ENCODE measurements around the gene CFAP107.

CFAP107 gene

GRCh38 chr1:12764016-12764415 is 18.0 kb downstream of the CFAP107 start:
- Histone ChIP-seq H3K27ac (ENCODE audit: low read depth, low read length) (no peak overlapping the region), H3K27me3 (ENCODE audit: control insufficient read depth, insufficient read depth, low read length) (no peaks in the 10 kb centered on the region), H3K4me3 (ENCODE audit: low read depth, low read length) (no peak overlapping the region), H3K9me3 (ENCODE audit: control insufficient read depth, insufficient read depth, low read length) (no peaks in the 10 kb centered on the region), H3K36me3 (ENCODE audit: control insufficient read depth, insufficient read depth, low read length) (no peaks in the 10 kb centered on the region), H3K4me1 (ENCODE audit: control insufficient read depth, insufficient read depth, low read length) (no peaks in the 10 kb centered on the region), H3K9ac (ENCODE audit: low read depth, low read length) (no peak overlapping the region)

GRCh38 chr1:12769031-12769430 is 23.0 kb downstream of the CFAP107 start:
- no peaks in the 10 kb centered on the region for H3K4me1 ChIP-seq (ENCODE audit: control insufficient read depth, insufficient read depth, low read length)
- H3K27me3 ChIP-seq (ENCODE audit: control insufficient read depth, insufficient read depth, low read length) = no peaks in the 10 kb centered on the region
- H3K36me3 ChIP-seq (ENCODE audit: control insufficient read depth, insufficient read depth, low read length) = no peaks in the 10 kb centered on the region
- H3K9ac ChIP-seq (ENCODE audit: low read depth, low read length) = no peak overlapping the region
- H3K4me3 ChIP-seq (ENCODE audit: low read depth, low read length) = no peak overlapping the region
- no peak overlapping the region for H3K27ac ChIP-seq (ENCODE audit: low read depth, low read length)
- H3K9me3 ChIP-seq (ENCODE audit: control insufficient read depth, insufficient read depth, low read length) = no peaks in the 10 kb centered on the region

GRCh38 chr1:12769976-12770505 is 24.0 kb downstream of the CFAP107 start:
- no peaks in the 10 kb centered on the region for H3K27me3 ChIP-seq (ENCODE audit: control insufficient read depth, insufficient read depth, low read length)
- H3K9ac ChIP-seq (ENCODE audit: low read depth, low read length) = no peak overlapping the region
- no peaks in the 10 kb centered on the region for H3K4me1 ChIP-seq (ENCODE audit: control insufficient read depth, insufficient read depth, low read length)
- no peak overlapping the region for H3K27ac ChIP-seq (ENCODE audit: low read depth, low read length)
- H3K4me3 ChIP-seq (ENCODE audit: low read depth, low read length) = no peak overlapping the region
- H3K9me3 ChIP-seq (ENCODE audit: control insufficient read depth, insufficient read depth, low read length) = no peaks in the 10 kb centered on the region
- no peaks in the 10 kb centered on the region for H3K36me3 ChIP-seq (ENCODE audit: control insufficient read depth, insufficient read depth, low read length)

GRCh38 chr1:12770620-12771019 is 24.6 kb downstream of the CFAP107 start:
- no peak overlapping the region for H3K27ac ChIP-seq (ENCODE audit: low read depth, low read length)
- H3K36me3 ChIP-seq (ENCODE audit: control insufficient read depth, insufficient read depth, low read length) = no peaks in the 10 kb centered on the region
- H3K9ac ChIP-seq (ENCODE audit: low read depth, low read length) = no peak overlapping the region
- no peaks in the 10 kb centered on the region for H3K4me1 ChIP-seq (ENCODE audit: control insufficient read depth, insufficient read depth, low read length)
- H3K9me3 ChIP-seq (ENCODE audit: control insufficient read depth, insufficient read depth, low read length) = no peaks in the 10 kb centered on the region
- H3K27me3 ChIP-seq (ENCODE audit: control insufficient read depth, insufficient read depth, low read length) = no peaks in the 10 kb centered on the region
- no peak overlapping the region for H3K4me3 ChIP-seq (ENCODE audit: low read depth, low read length)

GRCh38 chr1:12771186-12771585 is 25.2 kb downstream of the CFAP107 start:
- Histone ChIP-seq H3K36me3 (ENCODE audit: control insufficient read depth, insufficient read depth, low read length) (no peaks in the 10 kb centered on the region), H3K9me3 (ENCODE audit: control insufficient read depth, insufficient read depth, low read length) (no peaks in the 10 kb centered on the region), H3K4me3 (ENCODE audit: low read depth, low read length) (no peak overlapping the region), H3K27ac (ENCODE audit: low read depth, low read length) (no peak overlapping the region), H3K4me1 (ENCODE audit: control insufficient read depth, insufficient read depth, low read length) (no peaks in the 10 kb centered on the region), H3K27me3 (ENCODE audit: control insufficient read depth, insufficient read depth, low read length) (no peaks in the 10 kb centered on the region), H3K9ac (ENCODE audit: low read depth, low read length) (no peak overlapping the region)

- Histone ChIP-seq H3K4me1 (ENCODE audit: control insufficient read depth, insufficient read depth, low read length) (no peaks in the 10 kb centered on the region), H3K36me3 (ENCODE audit: control insufficient read depth, insufficient read depth, low read length) (no peaks in the 10 kb centered on the region), H3K9me3 (ENCODE audit: control insufficient read depth, insufficient read depth, low read length) (no peaks in the 10 kb centered on the region), H3K27me3 (ENCODE audit: control insufficient read depth, insufficient read depth, low read length) (no peaks in the 10 kb centered on the region), H3K9ac (ENCODE audit: low read depth, low read length) (no peak overlapping the region), H3K27ac (ENCODE audit: low read depth, low read length) (no peak overlapping the region), H3K4me3 (ENCODE audit: low read depth, low read length) (no peak overlapping the region)
Measured at GRCh38 chr1:12772520-12772919, 26.5 kb downstream of the CFAP107 start.

- Histone ChIP-seq H3K36me3 (ENCODE audit: control insufficient read depth, insufficient read depth, low read length) (no peaks in the 10 kb centered on the region), H3K27me3 (ENCODE audit: control insufficient read depth, insufficient read depth, low read length) (no peaks in the 10 kb centered on the region), H3K4me3 (ENCODE audit: low read depth, low read length) (no peak within 1 kb of the TSS), H3K9ac (ENCODE audit: low read depth, low read length) (no peak within 1 kb of the TSS), H3K4me1 (ENCODE audit: control insufficient read depth, insufficient read depth, low read length) (no peaks in the 10 kb centered on the region), H3K9me3 (ENCODE audit: control insufficient read depth, insufficient read depth, low read length) (no peaks in the 10 kb centered on the region), H3K27ac (ENCODE audit: low read depth, low read length) (no peak within 1 kb of the TSS)
Measured at GRCh38 chr1:12773438-12773837, 27.4 kb downstream of the CFAP107 start, which contains the start of gene PRAMEF12. Gene PRAMEF12 (plus strand): TSS chr1:12773738. CDS start chr1:12774868, 1,130 bp downstream.

- H3K9me3 ChIP-seq (ENCODE audit: control insufficient read depth, insufficient read depth, low read length) = no peaks in the 10 kb centered on the region
- H3K4me1 ChIP-seq (ENCODE audit: control insufficient read depth, insufficient read depth, low read length) = no peaks in the 10 kb centered on the region
- H3K27me3 ChIP-seq (ENCODE audit: control insufficient read depth, insufficient read depth, low read length) = no peaks in the 10 kb centered on the region
- no peak overlapping the region for H3K4me3 ChIP-seq (ENCODE audit: low read depth, low read length)
- no peaks in the 10 kb centered on the region for H3K36me3 ChIP-seq (ENCODE audit: control insufficient read depth, insufficient read depth, low read length)
- H3K9ac ChIP-seq (ENCODE audit: low read depth, low read length) = no peak overlapping the region
- no peak overlapping the region for H3K27ac ChIP-seq (ENCODE audit: low read depth, low read length)
Measured at GRCh38 chr1:12774801-12775345, 28.9 kb downstream of the CFAP107 start.

- H3K27me3 ChIP-seq (ENCODE audit: control insufficient read depth, insufficient read depth, low read length) = no peaks in the 10 kb centered on the region
- H3K9me3 ChIP-seq (ENCODE audit: control insufficient read depth, insufficient read depth, low read length) = no peaks in the 10 kb centered on the region
- H3K4me3 ChIP-seq (ENCODE audit: low read depth, low read length) = no peak overlapping the region
- H3K4me1 ChIP-seq (ENCODE audit: control insufficient read depth, insufficient read depth, low read length) = no peaks in the 10 kb centered on the region
- no peak overlapping the region for H3K27ac ChIP-seq (ENCODE audit: low read depth, low read length)
- no peak overlapping the region for H3K9ac ChIP-seq (ENCODE audit: low read depth, low read length)
- H3K36me3 ChIP-seq (ENCODE audit: control insufficient read depth, insufficient read depth, low read length) = no peaks in the 10 kb centered on the region
Measured at GRCh38 chr1:12775443-12775842, 29.4 kb downstream of the CFAP107 start.

GRCh38 chr1:12776801-12777557 is 31.0 kb downstream of the CFAP107 start:
- Histone ChIP-seq H3K4me3 (ENCODE audit: low read depth, low read length) (no peak overlapping the region), H3K36me3 (ENCODE audit: control insufficient read depth, insufficient read depth, low read length) (no peaks in the 10 kb centered on the region), H3K9me3 (ENCODE audit: control insufficient read depth, insufficient read depth, low read length) (no peaks in the 10 kb centered on the region), H3K4me1 (ENCODE audit: control insufficient read depth, insufficient read depth, low read length) (peaks cover 3% of the 10 kb centered on the region; the same call in 1 of the 2 replicates), H3K27me3 (ENCODE audit: control insufficient read depth, insufficient read depth, low read length) (no peaks in the 10 kb centered on the region), H3K27ac (ENCODE audit: low read depth, low read length) (no peak overlapping the region), H3K9ac (ENCODE audit: low read depth, low read length) (no peak overlapping the region)

- Histone ChIP-seq H3K36me3 (ENCODE audit: control insufficient read depth, insufficient read depth, low read length) (no peaks in the 10 kb centered on the region), H3K4me1 (ENCODE audit: control insufficient read depth, insufficient read depth, low read length) (peaks cover 5% of the 10 kb centered on the region; the same call in 1 of the 2 replicates), H3K27me3 (ENCODE audit: control insufficient read depth, insufficient read depth, low read length) (no peaks in the 10 kb centered on the region), H3K9me3 (ENCODE audit: control insufficient read depth, insufficient read depth, low read length) (no peaks in the 10 kb centered on the region), H3K4me3 (ENCODE audit: low read depth, low read length) (no peak overlapping the region), H3K27ac (ENCODE audit: low read depth, low read length) (no peak overlapping the region), H3K9ac (ENCODE audit: low read depth, low read length) (no peak overlapping the region)
Measured at GRCh38 chr1:12778061-12778460, 32.1 kb downstream of the CFAP107 start.
